GM12892 (cell line): Measurements from ENCODE around the gene PHF20.
"Not testable (repeated sequence)": the region's sequence is repeated elsewhere in the genome, so short reads cannot be mapped to it uniquely, and the experiment has no call there.

ENCODE experiments used
- POLR2A ChIP-seq: IDR thresholded peaks from 2 replicates; pipeline ENCODE4 v1.6.1; 2011; ENCODE audit warnings: low read depth, low read length, control low read depth
- POLR2AphosphoS5 ChIP-seq: IDR thresholded peaks from 2 replicates; pipeline ENCODE4 v1.6.1; 2011; ENCODE audit warnings: low read depth, low read length, control low read depth
- TAF1 ChIP-seq: IDR thresholded peaks from 2 replicates; pipeline ENCODE4 v1.6.1; 2011; ENCODE audit warnings: low read depth, mild to moderate bottlenecking, control low read depth, low read length, borderline replicate concordance

DNA sequence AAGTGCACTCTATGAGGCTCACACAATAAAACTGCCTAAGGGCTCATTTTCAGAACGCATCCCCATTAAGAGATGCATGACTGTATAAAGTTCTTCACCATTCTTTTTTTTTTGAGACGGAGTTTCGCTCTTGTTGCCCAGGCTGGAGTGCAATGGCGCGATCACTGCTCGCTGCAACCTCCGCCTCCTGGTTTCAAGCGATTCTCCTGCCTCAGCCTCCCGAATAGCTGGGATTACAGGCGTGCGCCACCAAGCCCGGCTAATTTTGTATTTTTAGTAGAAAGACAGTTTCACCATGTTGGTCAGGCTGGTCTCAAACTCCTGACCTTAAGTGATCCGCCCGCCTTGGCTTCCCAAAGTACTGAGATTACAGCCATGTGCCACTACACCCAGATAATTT, 180.3 kb downstream of the PHF20 start:
- TF ChIP-seq POLR2A, POLR2AphosphoS5, TAF1: not testable (repeated sequence)
